ENCODE data around the gene TNNI3. TPM values are rescaled to one million over a fixed set of nuclear protein-coding genes. Genes with fewer than 3 reads are reported as not detected.

Gene TNNI3
- total and polyA plus RNA-seq, 2 donors (not counting 3 experiments of a cell fraction or from before 2014, with no cell fraction given): not detected

DNA sequence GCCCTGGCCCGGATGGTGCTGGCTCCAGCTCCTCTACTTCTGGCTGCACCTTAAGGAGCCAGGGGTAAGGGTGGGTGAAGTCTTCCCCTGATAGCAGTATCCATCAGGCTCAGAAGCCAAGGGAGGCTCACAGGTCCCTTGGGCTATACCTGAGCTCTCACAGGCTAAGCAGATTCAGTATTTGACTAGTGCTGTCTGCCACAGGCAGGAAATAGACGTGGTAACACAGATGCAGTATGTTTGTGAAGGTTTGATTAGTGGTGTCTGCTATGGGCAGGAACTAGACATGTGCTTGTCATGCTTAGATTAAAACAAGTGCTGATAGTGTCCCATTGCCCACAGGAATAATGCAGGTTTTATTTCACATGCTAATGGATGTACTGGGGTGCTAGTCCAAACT lies 18.5 kb upstream of the TNNI3 start:
- Histone ChIP-seq H4K20me1 (replicated peaks; ENCODE audit: control insufficient read depth, extremely low read depth, insufficient read depth, low read length) (no peaks in the 10 kb centered on the region), H3K27ac (ENCODE audit: insufficient read depth, low read depth, low read length) (no peak overlapping the region), H3K4me3 (replicated peaks in 1 of 3; ENCODE audit: insufficient read depth in 1 of 3, low read depth in 1 of 3, low read length in 3 of 3) (no peak overlapping the region), H3K9me3 (replicated peaks; ENCODE audit: control insufficient read depth, insufficient read depth, low read length) (no peaks in the 10 kb centered on the region), H3K79me2 (ENCODE audit: control insufficient read depth, insufficient read depth, low read length) (no peaks in the 10 kb centered on the region), H3K9me1 (replicated peaks; ENCODE audit: control insufficient read depth, extremely low read depth, insufficient read depth, low read length) (no peaks in the 10 kb centered on the region), H3K36me3 (ENCODE audit: control insufficient read depth in 2 of 2, extremely low read depth in 1 of 2, insufficient read depth in 2 of 2, low read length in 2 of 2) (no peaks in the 10 kb centered on the region), H2AFZ (ENCODE audit: low read depth, low read length) (no peak overlapping the region), H3K27me3 (ENCODE audit: control insufficient read depth in 2 of 2, insufficient read depth in 2 of 2, low read length in 2 of 2) (peaks cover 20 to 37% of the 10 kb centered on the region in 2 experiments), H3K4me2 (ENCODE audit: insufficient read depth, low read length) (no peak overlapping the region), H3K4me1 (ENCODE audit: control insufficient read depth, extremely low read depth, insufficient read depth, low read length) (no peaks in the 10 kb centered on the region), H3K9ac (replicated peaks; ENCODE audit: extremely low read depth, insufficient read depth, low read length) (no peak overlapping the region)
- dilution Hi-C loops (cut with MboI; ENCODE audit: extremely low pct_ligation_motif_present, low sequenced_read_pairs): no loop called here
- TF ChIP-seq GATA2 (IDR thresholded peaks at IDR 0.05; ENCODE audit: insufficient read depth, insufficient read length, low read depth, low read length) (no peak), POLR2A (IDR thresholded peaks at IDR 0.05; ENCODE audit: low read depth, low read length) (no peak), MYC (IDR thresholded peaks at IDR 0.05; ENCODE audit: low read depth, low read length) (no peak), EZH2 (IDR thresholded peaks at IDR 0.05; ENCODE audit: borderline replicate concordance, low read depth, low read length, severe bottlenecking) (no peak), FOS (IDR thresholded peaks at IDR 0.05; ENCODE audit: borderline replicate concordance, insufficient read depth, low read length) (no peak), JUN (IDR thresholded peaks at IDR 0.05; ENCODE audit: borderline replicate concordance, insufficient read depth, insufficient read length, low read depth) (no peak), POLR2AphosphoS5 (IDR thresholded peaks at IDR 0.05; ENCODE audit: insufficient read depth, low read depth, low read length) (no peak)
- TF ChIP-seq, protein P1, sequence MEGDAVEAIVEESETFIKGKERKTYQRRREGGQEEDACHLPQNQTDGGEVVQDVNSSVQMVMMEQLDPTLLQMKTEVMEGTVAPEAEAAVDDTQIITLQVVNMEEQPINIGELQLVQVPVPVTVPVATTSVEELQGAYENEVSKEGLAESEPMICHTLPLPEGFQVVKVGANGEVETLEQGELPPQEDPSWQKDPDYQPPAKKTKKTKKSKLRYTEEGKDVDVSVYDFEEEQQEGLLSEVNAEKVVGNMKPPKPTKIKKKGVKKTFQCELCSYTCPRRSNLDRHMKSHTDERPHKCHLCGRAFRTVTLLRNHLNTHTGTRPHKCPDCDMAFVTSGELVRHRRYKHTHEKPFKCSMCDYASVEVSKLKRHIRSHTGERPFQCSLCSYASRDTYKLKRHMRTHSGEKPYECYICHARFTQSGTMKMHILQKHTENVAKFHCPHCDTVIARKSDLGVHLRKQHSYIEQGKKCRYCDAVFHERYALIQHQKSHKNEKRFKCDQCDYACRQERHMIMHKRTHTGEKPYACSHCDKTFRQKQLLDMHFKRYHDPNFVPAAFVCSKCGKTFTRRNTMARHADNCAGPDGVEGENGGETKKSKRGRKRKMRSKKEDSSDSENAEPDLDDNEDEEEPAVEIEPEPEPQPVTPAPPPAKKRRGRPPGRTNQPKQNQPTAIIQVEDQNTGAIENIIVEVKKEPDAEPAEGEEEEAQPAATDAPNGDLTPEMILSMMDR (IDR thresholded peaks at IDR 0.05; ENCODE audit: extremely low read depth in 1 of 2, insufficient read depth in 1 of 2, low read depth in 1 of 2, low read length in 2 of 2): no peak
- TF ChIP-seq, protein P2, sequence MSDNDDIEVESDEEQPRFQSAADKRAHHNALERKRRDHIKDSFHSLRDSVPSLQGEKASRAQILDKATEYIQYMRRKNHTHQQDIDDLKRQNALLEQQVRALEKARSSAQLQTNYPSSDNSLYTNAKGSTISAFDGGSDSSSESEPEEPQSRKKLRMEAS (IDR thresholded peaks at IDR 0.05; ENCODE audit: insufficient read depth, insufficient read length): no peak
- no peak for FAIRE-seq
- intact Hi-C loops (cut with micrococcal nuclease): no loop called here
- BruUV-seq (replicated peaks): no TSS peak
- CTCF ChIA-PET: interaction anchor here (0.9 to 1.3 kb wide), 4 partner anchors 10 to 35 kb away, joined by 3 to 4 read pairs (median 4); partner anchors contain the start of gene DNAAF3
- DNase-seq (ENCODE audit: low read depth, low spot score): no peak
- POLR2A ChIA-PET: no interaction called here
